NK-92 (cell line): ENCODE results near the gene STOX2.

Experiments
- DNase-seq: peaks from one replicate; lab custom pipeline; 2025; ENCODE audit not compliant: unreplicated experiment; lab: John Stamatoyannopoulos, UW

STOX2 gene

GRCh38 chr4:183888564-183888963 lies 16.5 kb upstream of the STOX2 start:
- DNase-seq: no peak

- DNase-seq: no peak
Observed at GRCh38 chr4:183889190-183889589, 15.9 kb upstream of the STOX2 start.

- DNase-seq: no peak
Observed at GRCh38 chr4:183897193-183897592, 7.9 kb upstream of the STOX2 start.

DNA sequence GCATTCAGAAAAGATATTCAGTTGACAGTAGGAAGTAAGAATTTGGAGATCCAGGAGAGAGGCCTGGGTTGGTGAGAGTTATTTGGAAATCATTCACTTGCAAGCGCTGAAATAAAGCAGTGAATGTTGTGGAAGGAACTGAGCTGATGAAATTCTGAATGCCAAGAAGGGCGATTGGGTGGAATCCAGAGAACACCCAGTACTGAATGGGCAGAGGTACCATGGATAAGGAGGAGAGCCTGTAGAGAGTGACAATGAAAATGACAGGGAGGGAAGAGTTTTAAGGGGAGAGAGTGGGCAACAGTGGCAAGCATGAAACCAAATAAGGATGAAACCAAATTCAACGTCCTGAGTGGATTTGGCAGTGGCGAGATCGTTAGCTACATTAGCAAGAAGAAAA lies 6.7 kb upstream of the STOX2 start:
- DNase-seq: no peak

DNA sequence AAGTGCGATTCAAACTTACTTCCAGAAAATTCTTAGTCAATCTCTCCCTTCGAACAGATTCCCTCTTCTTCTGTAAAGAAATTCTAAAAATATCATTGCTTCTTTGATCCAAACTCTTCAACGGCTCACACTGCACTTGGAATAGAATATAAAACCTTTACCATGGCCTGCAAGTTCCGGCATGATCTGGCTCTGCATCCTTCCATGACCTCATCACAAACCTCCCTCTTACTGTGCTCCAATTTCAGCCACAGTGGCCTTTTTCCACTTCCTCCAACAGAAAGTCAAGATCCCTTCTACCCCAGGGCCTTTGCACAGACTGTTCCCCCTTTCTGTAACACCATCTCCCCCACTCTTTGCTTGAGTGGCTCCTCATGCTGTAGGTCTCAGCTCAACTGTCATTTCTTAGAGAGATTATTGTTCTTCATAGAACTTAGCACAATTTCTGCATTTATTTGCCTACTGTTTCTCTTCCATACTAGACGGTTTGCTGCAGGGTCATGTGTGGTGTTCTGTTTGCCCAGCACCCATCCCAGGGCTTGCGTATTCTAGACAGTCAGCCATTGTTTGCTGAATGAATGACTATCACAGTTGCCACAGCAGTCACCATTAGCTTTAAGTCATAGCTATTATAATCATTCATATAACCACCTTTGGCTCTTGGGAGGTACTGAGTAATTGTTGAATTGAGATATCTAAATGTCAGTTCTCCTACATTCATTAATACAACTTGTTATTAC lies 1.9 kb upstream of the STOX2 start:
- no peak for DNase-seq

GRCh38 chr4:183905593-183906488 lies 734 bp downstream of the STOX2 start:
- no peak for DNase-seq

- no peak for DNase-seq
Observed at GRCh38 chr4:183906489-183906738, 1.3 kb downstream of the STOX2 start.

DNA sequence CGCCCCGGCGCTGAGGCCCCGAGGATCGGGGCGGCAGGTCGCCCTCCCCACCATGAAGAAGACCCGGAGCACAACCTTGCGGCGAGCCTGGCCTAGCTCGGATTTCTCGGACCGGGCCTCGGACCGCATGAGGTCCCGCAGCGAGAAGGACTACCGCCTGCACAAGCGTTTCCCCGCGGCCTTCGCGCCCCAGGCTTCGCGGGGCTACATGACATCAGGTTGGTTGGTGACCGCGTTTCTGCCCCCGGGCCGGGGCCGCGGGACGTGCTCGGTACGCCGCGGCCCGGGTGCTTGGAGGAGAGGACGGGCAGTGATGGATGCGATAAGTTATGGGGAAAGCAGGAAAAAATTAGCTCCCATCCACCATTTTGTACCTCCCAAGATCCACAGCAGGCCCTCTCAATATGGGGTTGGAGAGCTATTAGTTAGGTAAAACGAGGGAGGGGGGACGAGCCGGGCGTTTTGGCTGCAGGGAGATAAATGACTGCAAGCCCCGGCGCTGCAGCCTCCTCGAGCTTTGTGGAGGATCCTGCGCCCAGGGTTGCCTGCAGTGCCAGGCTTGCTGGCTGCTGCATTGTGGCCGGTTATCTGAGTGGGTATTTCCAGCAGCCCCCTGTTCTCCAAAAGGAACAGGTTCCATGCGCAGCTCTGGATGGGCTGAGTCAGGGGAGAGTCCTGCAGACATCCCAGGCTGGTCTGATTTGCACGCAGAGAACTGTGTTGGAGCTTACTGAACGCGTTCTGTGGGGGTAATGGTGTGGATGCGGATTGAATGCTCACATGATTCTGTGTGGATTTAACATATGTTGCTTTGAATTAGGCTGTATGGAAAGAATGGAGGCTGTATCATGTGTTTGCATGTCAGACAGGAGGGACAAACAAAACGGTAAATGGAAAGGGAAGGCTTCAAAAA lies 1.9 kb downstream of the STOX2 start:
- no peak for DNase-seq

- no peak for DNase-seq
Observed at GRCh38 chr4:183907871-183908683, 3.0 kb downstream of the STOX2 start.

- no peak for DNase-seq
Observed at GRCh38 chr4:183909187-183909586, 4.1 kb downstream of the STOX2 start.

DNA sequence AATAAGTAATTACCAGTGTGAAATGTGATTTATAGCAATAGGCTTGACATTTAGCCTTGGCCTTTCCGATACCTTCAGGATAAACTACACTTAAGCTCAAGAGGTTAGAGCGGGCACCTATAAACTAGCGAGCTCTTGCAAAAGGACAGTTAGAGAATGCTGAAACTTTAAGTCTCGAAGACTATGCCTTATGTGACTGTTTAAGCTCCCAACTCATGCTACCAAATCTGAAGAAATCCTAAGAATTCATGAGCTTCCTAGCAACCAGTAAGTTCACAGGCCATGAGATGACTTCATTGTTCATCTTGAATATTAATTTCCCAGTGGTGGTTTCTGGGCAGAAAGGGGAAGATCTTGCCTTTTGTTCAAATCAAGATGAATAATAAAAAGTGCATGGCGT lies 4.7 kb downstream of the STOX2 start:
- DNase-seq: no peak

DNA sequence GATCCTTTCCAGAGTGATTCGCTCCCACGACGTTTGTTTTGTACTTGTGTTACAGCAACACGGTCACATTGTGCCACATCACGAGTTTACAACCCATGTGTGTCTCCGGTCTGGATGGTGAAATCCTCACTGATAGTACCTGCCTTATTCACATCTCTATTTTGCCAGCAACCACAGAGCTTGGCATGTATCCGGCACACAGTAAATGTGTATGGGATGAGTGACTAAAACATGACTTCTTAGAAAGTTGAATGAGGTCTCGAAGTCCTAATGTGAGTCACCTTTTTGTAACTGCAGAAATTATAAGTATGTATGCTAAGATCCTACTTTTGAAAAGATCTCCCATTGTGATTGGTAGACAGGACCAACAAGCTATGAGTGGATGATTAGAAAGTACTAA lies 7.5 kb downstream of the STOX2 start:
- no peak for DNase-seq

GRCh38 chr4:183915976-183916375 lies 10.9 kb downstream of the STOX2 start:
- DNase-seq: no peak

- no peak for DNase-seq
Observed at GRCh38 chr4:183918696-183919095, 13.6 kb downstream of the STOX2 start.

DNA sequence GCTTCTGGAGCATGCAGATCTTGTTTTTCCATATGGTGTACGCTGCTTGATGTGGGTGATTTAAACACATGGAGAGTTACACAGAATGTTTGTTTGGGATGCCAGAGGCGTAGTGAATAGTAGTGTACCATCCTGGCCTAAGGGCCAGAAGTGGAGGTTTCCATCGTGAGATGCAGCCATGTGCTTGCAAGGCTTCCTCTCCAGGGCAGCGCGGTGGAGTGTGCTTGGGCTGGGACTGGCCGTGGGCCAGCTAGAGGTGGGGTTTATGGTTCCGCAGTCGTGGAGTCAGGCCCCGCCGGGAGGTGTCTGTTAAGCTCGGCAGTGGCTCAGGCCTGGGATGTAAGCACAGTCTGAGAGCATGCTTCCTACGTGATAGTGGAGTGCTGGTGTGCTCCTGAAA lies 14.0 kb downstream of the STOX2 start:
- DNase-seq: no peak

GRCh38 chr4:183920512-183920911 lies 15.4 kb downstream of the STOX2 start:
- no peak for DNase-seq

GRCh38 chr4:183921335-183921734 lies 16.2 kb downstream of the STOX2 start:
- no peak for DNase-seq

GRCh38 chr4:183924362-183925044 lies 19.4 kb downstream of the STOX2 start:
- no peak for DNase-seq

DNA sequence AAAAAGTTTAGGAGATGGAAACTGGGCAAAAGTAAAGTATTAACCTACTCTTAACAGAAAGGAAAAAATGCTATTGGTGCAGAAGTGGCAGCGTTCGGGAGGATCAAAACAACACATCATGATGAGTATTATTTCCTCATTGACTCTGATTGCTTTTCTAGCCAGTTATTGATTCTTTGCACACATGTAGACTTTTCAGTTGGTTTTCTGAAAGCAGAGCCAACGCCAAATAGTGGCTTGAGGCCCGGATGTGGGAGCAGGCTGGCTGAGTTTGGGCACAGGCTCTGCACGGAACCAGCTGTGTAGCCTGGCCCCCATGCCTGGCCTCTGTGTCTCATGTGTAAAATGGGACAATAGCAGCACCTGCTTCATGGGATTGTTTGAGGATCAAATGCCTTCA lies 21.8 kb downstream of the STOX2 start:
- DNase-seq: no peak

GRCh38 chr4:183932576-183932975 lies 27.5 kb downstream of the STOX2 start:
- no peak for DNase-seq
